Mesenchymal stem cell (in vitro differentiated cells and primary cell): ENCODE measurements around the gene TSPO. TPM values are rescaled to one million over a fixed set of nuclear protein-coding genes. Genes with fewer than 3 reads are reported as not detected.
"Not testable (repeated sequence)": the region's sequence is repeated elsewhere in the genome, so short reads cannot be mapped to it uniquely, and the experiment has no call there.

Experiments
- DNase-seq: peaks from one replicate; pipeline ENCODE4 v3.0.0-alpha.2; 2013
- H2AFZ ChIP-seq: one replicate; pipeline ENCODE4 v1.6.1; 2013; ENCODE audit warnings: low read depth, mild to moderate bottlenecking, control low read depth, inconsistent platforms, low read length, moderate library complexity
- H2AK5ac ChIP-seq: 2 replicates; pipeline ENCODE4 v1.6.1; 2013; ENCODE audit warnings: low read length, moderate library complexity, mild to moderate bottlenecking, inconsistent platforms; ENCODE audit not compliant: severe bottlenecking
- H2BK120ac ChIP-seq: one replicate; pipeline ENCODE4 v1.6.1; 2013; ENCODE audit warnings: low read depth, mild to moderate bottlenecking, inconsistent platforms, low read length, moderate library complexity
- H2BK12ac ChIP-seq, 2 experiments: one replicate each; pipeline ENCODE4 v1.6.1; 2013; ENCODE audit warnings: inconsistent platforms in 2 of 2, low read length in 2 of 2, mild to moderate bottlenecking in 2 of 2, moderate library complexity in 2 of 2, control low read depth in 1 of 2
- H2BK15ac ChIP-seq: one replicate; pipeline ENCODE4 v1.6.1; 2013; ENCODE audit warnings: mild to moderate bottlenecking, low read depth, inconsistent platforms; ENCODE audit not compliant: poor library complexity, severe bottlenecking
- H2BK5ac ChIP-seq: 2 replicates; pipeline ENCODE4 v1.6.1; 2013; ENCODE audit warnings: low read depth, mild to moderate bottlenecking, low read length, control low read depth, inconsistent platforms; ENCODE audit not compliant: poor library complexity, severe bottlenecking
- H3K14ac ChIP-seq, 2 experiments: one replicate each; pipeline ENCODE4 v1.6.1; 2013; ENCODE audit warnings: inconsistent platforms in 2 of 2, low read length in 2 of 2, control low read depth in 1 of 2, mild to moderate bottlenecking in 1 of 2, moderate library complexity in 1 of 2
- H3K18ac ChIP-seq, 2 experiments: one replicate each; pipeline ENCODE4 v1.6.1; 2013; ENCODE audit warnings: inconsistent platforms in 2 of 2, low read length in 2 of 2, control low read depth in 1 of 2, low read depth in 1 of 2, mild to moderate bottlenecking in 1 of 2
- H3K23ac ChIP-seq, 2 experiments: one replicate each; pipeline ENCODE4 v1.6.1; 2013; ENCODE audit warnings: inconsistent platforms in 2 of 2, low read length in 2 of 2, mild to moderate bottlenecking in 2 of 2, moderate library complexity in 2 of 2, control low read depth in 1 of 2
- H3K27ac ChIP-seq: 2 replicates; pipeline ENCODE4 v1.5.1; 2013; ENCODE audit warnings: mild to moderate bottlenecking, moderate library complexity, low read length, control low read depth, inconsistent platforms; ENCODE audit not compliant: poor library complexity, severe bottlenecking
- H3K27me3 ChIP-seq, 2 experiments: 2 replicates each; pipeline versions ENCODE4 v1.6.1 to v1.7.0; 2013; ENCODE audit warnings: low read length in 2 of 2, mild to moderate bottlenecking in 2 of 2, moderate library complexity in 2 of 2, control low read depth in 1 of 2, inconsistent platforms in 1 of 2; ENCODE audit not compliant: control insufficient read depth in 1 of 2, insufficient read depth in 1 of 2
- H3K36me3 ChIP-seq, 2 experiments: 2 replicates each; pipeline versions ENCODE4 v1.6.1 to v1.7.0; 2013; ENCODE audit warnings: low read length in 2 of 2, control low read depth in 1 of 2, inconsistent platforms in 1 of 2, low read depth in 1 of 2, mild to moderate bottlenecking in 1 of 2; ENCODE audit not compliant: insufficient read depth in 2 of 2, control insufficient read depth in 1 of 2
- H3K4ac ChIP-seq, 2 experiments: one replicate each; pipeline ENCODE4 v1.6.1; 2013; ENCODE audit warnings: inconsistent platforms in 2 of 2, low read length in 2 of 2, mild to moderate bottlenecking in 2 of 2, moderate library complexity in 2 of 2, control low read depth in 1 of 2, low read depth in 1 of 2
- H3K4me1 ChIP-seq: 2 replicates; pipeline ENCODE4 v1.6.1; 2013; ENCODE audit warnings: low read depth, low read length, control low read depth; ENCODE audit not compliant: control insufficient read depth, insufficient read depth
- H3K4me2 ChIP-seq: 2 replicates; pipeline ENCODE4 v1.6.1; 2013; ENCODE audit warnings: low read length, mild to moderate bottlenecking, inconsistent platforms; ENCODE audit not compliant: poor library complexity, severe bottlenecking
- H3K4me3 ChIP-seq, 2 experiments: 2 replicates each; pipeline versions ENCODE4 v1.5.1 to v1.7.0; 2013; ENCODE audit warnings: low read length in 2 of 2, mild to moderate bottlenecking in 2 of 2, control low read depth in 1 of 2, low read depth in 1 of 2; ENCODE audit not compliant: insufficient read depth in 1 of 2
- H3K79me1 ChIP-seq: replicated peaks from 2 replicates; pipeline ENCODE4 v1.6.1; 2013; ENCODE audit warnings: mild to moderate bottlenecking, control low read depth, low read length, inconsistent platforms; ENCODE audit not compliant: poor library complexity, severe bottlenecking
- H3K9ac ChIP-seq: 2 replicates; pipeline ENCODE4 v1.7.0; 2013; ENCODE audit warnings: mild to moderate bottlenecking, low read length, moderate library complexity
- H3K9me3 ChIP-seq: 2 replicates; pipeline ENCODE4 v1.7.0; 2013; ENCODE audit warnings: mild to moderate bottlenecking, low read length; ENCODE audit not compliant: control insufficient read depth
- H4K8ac ChIP-seq: one replicate; pipeline ENCODE4 v1.6.1; 2013; ENCODE audit warnings: inconsistent platforms, mild to moderate bottlenecking, low read length, moderate library complexity
- H4K91ac ChIP-seq: one replicate; pipeline ENCODE4 v1.6.1; 2013; ENCODE audit warnings: mild to moderate bottlenecking, low read length, inconsistent platforms
- WGBS: methylation state at CpG from one replicate; pipeline ENCODE4 v1.1.7; 2013; ENCODE audit warnings: mixed read lengths; 5-methylcytosine and 5-hydroxymethylcytosine counted together
- polyA plus RNA-seq, 2 experiments: library from polyadenylated mRNA; stranded (reverse); fragments of 200-250 nt; gene quantifications; one replicate each; pipeline ENCODE4 v1.2.3, GENCODE V29; 2013

TSPO gene
- 245 TPM for polyA plus RNA-seq (2013, experiment 1 of 2)
- polyA plus RNA-seq (2013, experiment 2 of 2) = 258 TPM

DNA sequence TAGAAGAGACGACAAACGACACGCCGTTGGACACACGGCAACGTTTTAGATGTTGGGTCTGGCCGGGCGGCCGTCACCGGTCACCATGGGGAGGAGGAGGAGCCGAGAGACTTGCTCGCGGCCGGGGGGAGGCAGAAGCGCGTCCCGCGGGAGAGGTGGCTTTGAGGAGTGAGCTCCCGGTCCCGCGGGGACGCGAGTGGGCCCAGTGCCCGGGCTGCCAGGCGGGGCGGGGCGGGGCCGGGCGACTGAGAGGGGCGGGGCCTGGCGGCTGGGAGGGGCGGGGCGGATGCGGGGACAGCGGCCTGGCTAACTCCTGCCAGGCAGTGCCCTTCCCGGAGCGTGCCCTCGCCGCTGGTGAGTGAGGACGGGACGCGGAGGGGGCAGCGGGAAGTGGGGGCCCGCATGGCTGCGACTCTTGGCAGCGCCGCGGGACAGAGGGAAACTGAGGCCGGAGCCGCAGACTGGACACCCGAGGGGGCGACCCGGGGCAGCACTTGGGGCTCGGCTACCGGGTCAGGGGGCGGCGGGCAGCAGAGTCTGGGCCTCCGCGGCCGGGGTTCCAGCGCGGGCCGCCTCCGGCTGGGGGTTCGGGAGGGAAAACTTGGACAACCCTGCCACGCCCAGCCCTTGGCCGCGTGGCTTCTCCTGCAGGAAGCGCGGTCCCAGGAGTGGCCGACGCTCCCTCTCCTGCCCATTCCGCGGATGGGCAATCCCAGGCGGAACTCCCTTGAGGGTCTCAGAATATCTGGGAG is at the start of gene TSPO:
Gene TSPO (plus strand): TSS at position 309 of the 752 bp plus-strand sequence. CDS start 7,680 bp downstream, outside the sequence.
- Histone ChIP-seq H2AFZ (peak within 1 kb of the TSS; percentile 74), H3K14ac (peak within 1 kb of the TSS in 1 of 2 experiments; percentile 93), H2BK15ac (peak within 1 kb of the TSS; percentile 78), H4K8ac (peak within 1 kb of the TSS; percentile 93), H3K27ac (peak within 1 kb of the TSS; percentile 85), H2AK5ac (peak within 1 kb of the TSS; percentile 54), H4K91ac (peak within 1 kb of the TSS; percentile 97), H3K4ac (peak within 1 kb of the TSS; percentile 95 to 97), H3K27me3 (no peaks in the 10 kb centered on the region), H3K4me1 (peaks cover 39% of the 10 kb centered on the region), H3K4me2 (peak within 1 kb of the TSS; percentile 74), H2BK120ac (peak within 1 kb of the TSS; percentile 89), H2BK5ac (no peak within 1 kb of the TSS), H3K4me3 (peak within 1 kb of the TSS; percentile 88 to 94), H3K36me3 (peaks cover 10 to 20% of the 10 kb centered on the region in 2 experiments), H3K79me1 (peaks cover 11% of the 10 kb centered on the region), H3K9me3 (no peaks in the 10 kb centered on the region), H3K23ac (peak within 1 kb of the TSS in 1 of 2 experiments; percentile 67), H3K18ac (peak within 1 kb of the TSS; percentile 94 to 99), H2BK12ac (peak within 1 kb of the TSS; percentile 11 to 76), H3K9ac (peak within 1 kb of the TSS; percentile 91)
- DNase-seq = peak; percentile 52
- WGBS = 9% methylated on average over 59 of the region's 75 CpGs

DNA sequence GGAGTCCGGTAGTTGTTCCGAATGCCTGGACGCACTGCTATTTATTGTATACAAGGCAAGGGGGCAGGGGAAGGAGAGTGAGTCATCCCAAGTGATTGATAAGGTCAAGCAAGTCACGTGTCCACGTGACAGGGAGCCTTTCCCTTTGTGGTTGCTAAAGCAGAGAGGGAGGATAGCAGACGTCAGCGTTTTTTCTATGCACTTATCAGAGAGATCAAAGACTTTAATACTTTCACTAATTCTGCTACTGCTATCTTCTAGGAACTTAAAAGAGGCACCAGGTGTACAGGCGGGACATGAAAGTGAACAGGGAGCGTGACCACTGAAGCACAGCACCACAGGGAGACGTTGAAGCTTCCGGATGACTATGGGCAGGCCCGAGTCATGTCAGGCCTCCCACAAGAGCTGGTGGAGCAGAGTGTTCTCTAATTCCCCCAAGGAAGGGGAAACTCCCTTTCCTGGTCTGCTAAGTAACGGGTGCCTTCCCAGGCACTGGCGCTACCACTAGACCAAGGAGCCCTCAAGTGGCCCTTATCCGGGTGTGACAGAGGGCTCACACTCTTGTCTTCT is 47.2 kb upstream of the TSPO start:
- H3K14ac ChIP-seq, H3K27ac ChIP-seq, H3K4me1 ChIP-seq, H3K9ac ChIP-seq, H2AK5ac ChIP-seq, H4K91ac ChIP-seq, H4K8ac ChIP-seq, H2AFZ ChIP-seq, H3K4me3 ChIP-seq, H3K79me1 ChIP-seq, H2BK5ac ChIP-seq, H3K4ac ChIP-seq, H3K18ac ChIP-seq, H2BK12ac ChIP-seq, H3K4me2 ChIP-seq, H2BK120ac ChIP-seq, H3K23ac ChIP-seq, H3K9me3 ChIP-seq, H3K36me3 ChIP-seq: not testable (repeated sequence)
- peak overlapping the region; percentile 41 for H2BK15ac ChIP-seq
- H3K27me3 ChIP-seq = peaks cover 3 to 26% of the 10 kb centered on the region in 2 experiments
- 42% methylated on average over 13 of the region's 15 CpGs for WGBS
- DNase-seq = peak; percentile 85

DNA sequence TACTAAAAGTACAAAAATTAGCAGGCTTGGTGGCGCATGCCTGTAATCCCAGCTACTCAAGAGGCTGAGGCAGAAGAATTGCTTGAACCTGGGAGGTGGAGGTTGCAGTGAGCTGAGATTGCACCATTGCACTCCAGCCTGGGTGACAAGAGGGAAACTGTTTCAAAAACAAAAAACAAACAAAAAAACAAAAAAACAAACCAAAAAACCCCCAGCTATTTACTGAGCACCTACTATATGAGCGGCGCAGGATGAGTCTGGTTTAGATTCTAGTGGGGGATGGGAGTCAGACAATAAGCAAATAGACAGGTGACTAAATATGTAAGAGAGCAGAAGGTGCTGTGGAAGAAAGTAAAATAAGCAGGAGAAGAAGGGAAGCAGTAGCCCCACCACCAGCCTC is 46.4 kb upstream of the TSPO start:
- not testable (repeated sequence) for H3K9me3 ChIP-seq, H2AK5ac ChIP-seq, H2BK5ac ChIP-seq, H3K4me3 ChIP-seq, H3K4me2 ChIP-seq, H3K23ac ChIP-seq, H3K79me1 ChIP-seq, H2BK12ac ChIP-seq, H3K27ac ChIP-seq, H4K8ac ChIP-seq, H2AFZ ChIP-seq, H3K36me3 ChIP-seq, H4K91ac ChIP-seq, H2BK120ac ChIP-seq, H3K18ac ChIP-seq, H2BK15ac ChIP-seq, H3K4me1 ChIP-seq, H3K14ac ChIP-seq, H3K4ac ChIP-seq, H3K9ac ChIP-seq, DNase-seq
- 93% methylated on average over 2 of the region's 3 CpGs for WGBS
- peaks cover 11 to 32% of the 10 kb centered on the region in 2 experiments for H3K27me3 ChIP-seq

DNA sequence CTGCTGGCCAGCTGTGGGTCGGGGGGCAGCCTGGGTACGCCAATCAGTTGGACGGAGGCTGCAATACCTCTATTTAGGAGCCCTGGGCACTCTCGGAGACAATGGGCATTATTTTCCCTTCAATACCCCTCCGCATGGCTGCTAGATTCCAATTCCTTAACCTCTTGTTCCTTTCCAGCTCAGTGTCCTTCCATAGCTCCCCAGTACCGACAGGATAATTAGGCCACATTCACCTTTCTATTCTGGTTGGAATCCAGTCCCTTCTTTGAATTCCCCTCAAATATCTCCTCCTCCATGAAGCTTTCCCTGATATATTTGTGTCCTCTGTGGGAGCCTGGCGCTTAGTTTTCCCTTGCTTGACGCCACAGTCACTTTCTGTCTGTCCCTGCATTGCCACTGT is 45.1 kb upstream of the TSPO start:
- WGBS = 97% methylated on average over 8 of the region's 8 CpGs
- no peak overlapping the region for H4K91ac ChIP-seq
- no peaks in the 10 kb centered on the region for H3K79me1 ChIP-seq
- no peak overlapping the region for H4K8ac ChIP-seq
- no peak overlapping the region for H2BK5ac ChIP-seq
- H2BK15ac ChIP-seq = no peak overlapping the region
- no peak overlapping the region for H3K23ac ChIP-seq
- no peak overlapping the region for H3K4me2 ChIP-seq
- H2AFZ ChIP-seq = no peak overlapping the region
- no peaks in the 10 kb centered on the region for H3K9me3 ChIP-seq
- no peak overlapping the region for H3K4ac ChIP-seq
- H3K4me1 ChIP-seq = peaks cover 17% of the 10 kb centered on the region
- no peaks in the 10 kb centered on the region for H3K36me3 ChIP-seq
- H3K27ac ChIP-seq = no peak overlapping the region
- H2BK12ac ChIP-seq = no peak overlapping the region
- no peak overlapping the region for H3K4me3 ChIP-seq
- H3K27me3 ChIP-seq = peaks cover 22 to 44% of the 10 kb centered on the region in 2 experiments
- no peak overlapping the region for H2AK5ac ChIP-seq
- no peak overlapping the region for H3K14ac ChIP-seq
- no peak for DNase-seq
- no peak overlapping the region for H2BK120ac ChIP-seq
- no peak overlapping the region for H3K18ac ChIP-seq
- H3K9ac ChIP-seq = no peak overlapping the region
